Activated T-cell treated with anti-CD3 and anti-CD28 coated beads, Interleukin-2, amount 50 U/mL, for 4 hours (primary cell): ENCODE results near the gene BSG. TPM values are rescaled to one million over a fixed set of nuclear protein-coding genes. Genes with fewer than 3 reads are reported as not detected.
"Not testable (repeated sequence)": the region's sequence is repeated elsewhere in the genome, so short reads cannot be mapped to it uniquely, and the experiment has no call there.

ENCODE experiments used
- ATAC-seq, 2 donors: fragments of 200-7000 bp; cut with Tn5 transposase; one replicate each; pipeline ENCODE4 v1.10.0; 2021
- DNase-seq: peaks from one replicate; pipeline ENCODE4 v3.0.0-alpha.2; 2020
- H3K27me3 Mint-ChIP-seq: one replicate; pipeline ENCODE4 v1.8.0; 2021; ENCODE audit warnings: low read depth, mixed read lengths
- H3K36me3 Mint-ChIP-seq: one replicate; pipeline ENCODE4 v1.8.0; 2022; ENCODE audit warnings: mixed read lengths; ENCODE audit not compliant: insufficient read depth
- H3K4me1 Mint-ChIP-seq: one replicate; pipeline ENCODE4 v1.8.0; 2021; ENCODE audit warnings: low read depth, mixed read lengths
- H3K4me3 Mint-ChIP-seq: one replicate; pipeline ENCODE4 v1.8.0; 2021; ENCODE audit warnings: mild to moderate bottlenecking, moderate library complexity, mixed read lengths
- H3K9me3 Mint-ChIP-seq: one replicate; pipeline ENCODE4 v1.8.0; 2021; ENCODE audit warnings: mixed read lengths
- total RNA-seq, 3 donors: library from RNA; stranded (reverse); gene quantifications; one replicate each; pipeline ENCODE4 v1.2.1, GENCODE V29; 2021

BSG gene
- total RNA-seq, 3 donors from 2014 or later = 241 to 277 (median 250) TPM

- peaks cover 4% of the 10 kb centered on the region for H3K4me1 Mint-ChIP-seq
These were observed 46.4 kb downstream of the BSG start for GRCh38 chr19:618674-619285.

GRCh38 chr19:619286-620002, 47.0 kb downstream of the BSG start:
- Mint-ChIP-seq H3K4me3 (no peak overlapping the region), H3K27me3 (no peaks in the 10 kb centered on the region), H3K9me3 (no peaks in the 10 kb centered on the region), H3K36me3 (peaks cover 13% of the 10 kb centered on the region), H3K4me1 (peaks cover 4% of the 10 kb centered on the region)
- ATAC-seq (no peak), DNase-seq (no peak)

More at GRCh38 chr19:618674-619285, 46.4 kb downstream of the BSG start:
- H3K27me3 Mint-ChIP-seq = no peaks in the 10 kb centered on the region
- no peak for ATAC-seq
- H3K4me3 Mint-ChIP-seq = no peak overlapping the region
- H3K9me3 Mint-ChIP-seq = no peaks in the 10 kb centered on the region
- H3K36me3 Mint-ChIP-seq = peaks cover 13% of the 10 kb centered on the region
- DNase-seq = no peak

GRCh38 chr19:620166-620862, 47.9 kb downstream of the BSG start:
- DNase-seq (no peak), ATAC-seq (no peak)
- Mint-ChIP-seq H3K27me3 (no peaks in the 10 kb centered on the region), H3K4me1 (peaks cover 4% of the 10 kb centered on the region), H3K4me3 (no peak overlapping the region), H3K9me3 (no peaks in the 10 kb centered on the region), H3K36me3 (peaks cover 15% of the 10 kb centered on the region)

GRCh38 chr19:621191-621590, 48.8 kb downstream of the BSG start:
- H3K4me1 Mint-ChIP-seq, H3K9me3 Mint-ChIP-seq, ATAC-seq, H3K27me3 Mint-ChIP-seq, DNase-seq, H3K4me3 Mint-ChIP-seq: not testable (repeated sequence)
- H3K36me3 Mint-ChIP-seq = peaks cover 14% of the 10 kb centered on the region

- H3K4me3 Mint-ChIP-seq = no peak overlapping the region
- no peaks in the 10 kb centered on the region for H3K27me3 Mint-ChIP-seq
These were observed 49.4 kb downstream of the BSG start for GRCh38 chr19:621819-622218.

GRCh38 chr19:622666-623065, 50.3 kb downstream of the BSG start:
- Mint-ChIP-seq H3K4me1 (no peaks in the 10 kb centered on the region), H3K9me3 (no peaks in the 10 kb centered on the region), H3K4me3 (no peak overlapping the region), H3K36me3 (peaks cover 12% of the 10 kb centered on the region), H3K27me3 (no peaks in the 10 kb centered on the region)
- ATAC-seq (no peak), DNase-seq (no peak)

More at GRCh38 chr19:621819-622218, 49.4 kb downstream of the BSG start:
- DNase-seq (no peak), ATAC-seq (no peak)
- no peaks in the 10 kb centered on the region for H3K4me1 Mint-ChIP-seq
- H3K36me3 Mint-ChIP-seq = peaks cover 15% of the 10 kb centered on the region
- H3K9me3 Mint-ChIP-seq = no peaks in the 10 kb centered on the region

GRCh38 chr19:623175-623916, 51.0 kb downstream of the BSG start:
- H3K27me3 Mint-ChIP-seq = no peaks in the 10 kb centered on the region
- no peaks in the 10 kb centered on the region for H3K4me1 Mint-ChIP-seq
- ATAC-seq = no peak
- no peaks in the 10 kb centered on the region for H3K9me3 Mint-ChIP-seq
- no peak overlapping the region for H3K4me3 Mint-ChIP-seq
- H3K36me3 Mint-ChIP-seq = peaks cover 14% of the 10 kb centered on the region
- no peak for DNase-seq

- no peaks in the 10 kb centered on the region for H3K9me3 Mint-ChIP-seq
- no peak overlapping the region for H3K4me3 Mint-ChIP-seq
- peaks cover 14% of the 10 kb centered on the region for H3K36me3 Mint-ChIP-seq
- no peak for DNase-seq
- ATAC-seq = no peak
- H3K27me3 Mint-ChIP-seq = no peaks in the 10 kb centered on the region
- peaks cover 2% of the 10 kb centered on the region for H3K4me1 Mint-ChIP-seq
These were observed 51.6 kb downstream of the BSG start for GRCh38 chr19:623974-624373.

GRCh38 chr19:624433-625109, 52.2 kb downstream of the BSG start:
- Mint-ChIP-seq H3K4me3 (no peak overlapping the region), H3K9me3 (no peaks in the 10 kb centered on the region), H3K27me3 (no peaks in the 10 kb centered on the region), H3K36me3 (peaks cover 15% of the 10 kb centered on the region), H3K4me1 (peaks cover 4% of the 10 kb centered on the region)
- no peak for DNase-seq
- ATAC-seq = no peak

- Mint-ChIP-seq H3K36me3 (peaks cover 18% of the 10 kb centered on the region), H3K4me3 (no peak overlapping the region), H3K4me1 (peaks cover 8% of the 10 kb centered on the region), H3K27me3 (no peaks in the 10 kb centered on the region), H3K9me3 (no peaks in the 10 kb centered on the region)
- ATAC-seq (no peak), DNase-seq (no peak)
These were observed 52.9 kb downstream of the BSG start for GRCh38 chr19:625257-625656.

- H3K4me3 Mint-ChIP-seq, ATAC-seq, H3K9me3 Mint-ChIP-seq, DNase-seq, H3K27me3 Mint-ChIP-seq: not testable (repeated sequence)
- Mint-ChIP-seq H3K4me1 (peaks cover 14% of the 10 kb centered on the region), H3K36me3 (peaks cover 18% of the 10 kb centered on the region)
These were observed 54.2 kb downstream of the BSG start for GRCh38 chr19:626566-626965.

GRCh38 chr19:628168-628567, 55.8 kb downstream of the BSG start:
- no peaks in the 10 kb centered on the region for H3K9me3 Mint-ChIP-seq
- H3K4me3 Mint-ChIP-seq = no peak overlapping the region
- ATAC-seq = no peak
- H3K36me3 Mint-ChIP-seq = peaks cover 18% of the 10 kb centered on the region
- peaks cover 23% of the 10 kb centered on the region for H3K4me1 Mint-ChIP-seq
- DNase-seq = no peak
- no peaks in the 10 kb centered on the region for H3K27me3 Mint-ChIP-seq

GRCh38 chr19:629515-629914, 57.1 kb downstream of the BSG start:
- not testable (repeated sequence) for H3K9me3 Mint-ChIP-seq, DNase-seq, H3K4me3 Mint-ChIP-seq, ATAC-seq, H3K27me3 Mint-ChIP-seq
- Mint-ChIP-seq H3K36me3 (peaks cover 18% of the 10 kb centered on the region), H3K4me1 (peaks cover 30% of the 10 kb centered on the region)
